SK-N-SH treated with all-trans-retinoic acid at 6 μM for 48 hours (cell line): ENCODE results near the gene PSMD8.

Experiments
- ARNTL ChIP-seq: fragments of 450-650 bp; formaldehyde crosslinking; IDR thresholded peaks from 2 replicates; pipeline ENCODE4 v1.5.0; 2020; ENCODE audit warnings: low read depth, mild to moderate bottlenecking, moderate library complexity, borderline replicate concordance
- BACH2 ChIP-seq: fragments of 250-450 bp; sonication (Bioruptor Pico); IDR thresholded peaks from 2 replicates; pipeline ENCODE4 v1.9.0; 2021; ENCODE audit warnings: mild to moderate bottlenecking, borderline replicate concordance
- GLIS3 ChIP-seq: fragments of 250-450 bp; sonication (Bioruptor Pico); IDR thresholded peaks from 2 replicates; pipeline ENCODE4 v1.5.0; 2020; ENCODE audit warnings: mild to moderate bottlenecking, moderate library complexity
- ISL1 ChIP-seq: fragments of 250-450 bp; sonication (Bioruptor Pico); IDR thresholded peaks from 2 replicates; pipeline ENCODE4 v2.1.2; 2022; ENCODE audit warnings: mild to moderate bottlenecking, moderate library complexity
- RARB ChIP-seq: fragments of 250-450 bp; sonication (Bioruptor Pico); IDR thresholded peaks from 2 replicates; pipeline ENCODE4 v1.8.0; 2021; ENCODE audit warnings: mild to moderate bottlenecking, moderate library complexity
- SNAI2 ChIP-seq: fragments of 250-450 bp; sonication (Bioruptor Pico); IDR thresholded peaks from 2 replicates; pipeline ENCODE4 v1.5.0; 2020; ENCODE audit warnings: mild to moderate bottlenecking, moderate library complexity
- TCF4 ChIP-seq: fragments of 250-450 bp; sonication (Bioruptor Pico); IDR thresholded peaks from 2 replicates; pipeline ENCODE4 v1.8.0; 2021; ENCODE audit warnings: mild to moderate bottlenecking, moderate library complexity, borderline replicate concordance
- ZFP3 ChIP-seq: fragments of 250-450 bp; sonication (Bioruptor Pico); IDR thresholded peaks from 2 replicates; pipeline ENCODE4 v1.5.0; 2020; ENCODE audit warnings: mild to moderate bottlenecking, moderate library complexity
- ZFP30 ChIP-seq: fragments of 450-650 bp; formaldehyde crosslinking; IDR thresholded peaks from 2 replicates; pipeline ENCODE4 v1.5.0; 2022; ENCODE audit warnings: mild to moderate bottlenecking, moderate library complexity
- ZNF565 ChIP-seq: fragments of 450-650 bp; formaldehyde crosslinking; conservative IDR thresholded peaks from 2 replicates; pipeline ENCODE4 v1.5.0; 2020; ENCODE audit warnings: low read depth, mild to moderate bottlenecking, moderate library complexity
- ZNF70 ChIP-seq: fragments of 450-650 bp; formaldehyde crosslinking; IDR thresholded peaks from 2 replicates; pipeline ENCODE4 v1.5.0; 2020; ENCODE audit warnings: mild to moderate bottlenecking, moderate library complexity
- TF ChIP-seq, protein P1 (sequence below): fragments of 250-450 bp; sonication (Bioruptor Pico); IDR thresholded peaks from 2 replicates; pipeline ENCODE4 v1.8.0; 2020; ENCODE audit warnings: mild to moderate bottlenecking, moderate library complexity, borderline replicate concordance
- TF ChIP-seq, protein P2 (sequence below): fragments of 250-450 bp; sonication (Bioruptor Pico); IDR thresholded peaks from 2 replicates; pipeline ENCODE4 v1.5.1; 2021; ENCODE audit warnings: mild to moderate bottlenecking, moderate library complexity

DNA sequence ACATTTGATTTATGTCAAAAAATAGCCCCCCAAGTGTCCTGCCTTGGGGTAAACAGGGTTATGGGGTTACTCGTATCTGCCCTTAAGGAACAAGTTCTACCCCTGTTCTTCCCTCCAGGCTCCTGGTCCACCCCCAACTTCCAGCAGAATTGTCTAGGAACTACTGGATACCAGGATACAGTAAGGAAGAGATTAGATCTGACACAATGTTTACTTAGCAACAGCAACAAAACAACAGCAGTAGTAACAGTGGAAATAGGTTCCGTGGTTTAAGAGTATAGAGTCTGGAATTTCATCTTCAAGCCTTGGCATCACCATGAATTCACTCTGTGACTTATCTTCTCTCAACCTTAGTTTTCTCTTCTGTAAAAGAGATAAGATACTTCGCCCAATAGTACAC, 26.8 kb downstream of the PSMD8 start:
- TF ChIP-seq TCF4 (CRISPR knock-in tag) (no peak), BACH2 (no peak), ZFP3 (CRISPR knock-in tag) (no peak), ISL1 (CRISPR knock-in tag) (no peak), ARNTL (no peak), ZNF565 (CRISPR knock-in tag) (no peak), ZNF70 (CRISPR knock-in tag) (no peak), RARB (no peak), SNAI2 (CRISPR knock-in tag) (no peak), GLIS3 (no peak), ZFP30 (no peak)
- TF ChIP-seq, protein P1, sequence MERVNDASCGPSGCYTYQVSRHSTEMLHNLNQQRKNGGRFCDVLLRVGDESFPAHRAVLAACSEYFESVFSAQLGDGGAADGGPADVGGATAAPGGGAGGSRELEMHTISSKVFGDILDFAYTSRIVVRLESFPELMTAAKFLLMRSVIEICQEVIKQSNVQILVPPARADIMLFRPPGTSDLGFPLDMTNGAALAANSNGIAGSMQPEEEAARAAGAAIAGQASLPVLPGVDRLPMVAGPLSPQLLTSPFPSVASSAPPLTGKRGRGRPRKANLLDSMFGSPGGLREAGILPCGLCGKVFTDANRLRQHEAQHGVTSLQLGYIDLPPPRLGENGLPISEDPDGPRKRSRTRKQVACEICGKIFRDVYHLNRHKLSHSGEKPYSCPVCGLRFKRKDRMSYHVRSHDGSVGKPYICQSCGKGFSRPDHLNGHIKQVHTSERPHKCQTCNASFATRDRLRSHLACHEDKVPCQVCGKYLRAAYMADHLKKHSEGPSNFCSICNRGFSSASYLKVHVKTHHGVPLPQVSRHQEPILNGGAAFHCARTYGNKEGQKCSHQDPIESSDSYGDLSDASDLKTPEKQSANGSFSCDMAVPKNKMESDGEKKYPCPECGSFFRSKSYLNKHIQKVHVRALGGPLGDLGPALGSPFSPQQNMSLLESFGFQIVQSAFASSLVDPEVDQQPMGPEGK (CRISPR knock-in tag), result no peak
- TF ChIP-seq, protein P2, sequence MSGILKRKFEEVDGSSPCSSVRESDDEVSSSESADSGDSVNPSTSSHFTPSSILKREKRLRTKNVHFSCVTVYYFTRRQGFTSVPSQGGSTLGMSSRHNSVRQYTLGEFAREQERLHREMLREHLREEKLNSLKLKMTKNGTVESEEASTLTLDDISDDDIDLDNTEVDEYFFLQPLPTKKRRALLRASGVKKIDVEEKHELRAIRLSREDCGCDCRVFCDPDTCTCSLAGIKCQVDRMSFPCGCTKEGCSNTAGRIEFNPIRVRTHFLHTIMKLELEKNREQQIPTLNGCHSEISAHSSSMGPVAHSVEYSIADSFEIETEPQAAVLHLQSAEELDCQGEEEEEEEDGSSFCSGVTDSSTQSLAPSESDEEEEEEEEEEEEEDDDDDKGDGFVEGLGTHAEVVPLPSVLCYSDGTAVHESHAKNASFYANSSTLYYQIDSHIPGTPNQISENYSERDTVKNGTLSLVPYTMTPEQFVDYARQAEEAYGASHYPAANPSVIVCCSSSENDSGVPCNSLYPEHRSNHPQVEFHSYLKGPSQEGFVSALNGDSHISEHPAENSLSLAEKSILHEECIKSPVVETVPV (CRISPR knock-in tag), result no peak
